GM20431 (cell line): ENCODE data around the gene NXPE1.

ENCODE experiments used
- in situ Hi-C: fragments of 300-500 bp; cut with MseI, MboI; formaldehyde crosslinking; loops from one replicate; pipeline ENCODE4 v1.15.0; 2020; ENCODE audit warnings: low sequenced_read_pairs; ENCODE audit not compliant: unreplicated experiment

Gene NXPE1

DNA sequence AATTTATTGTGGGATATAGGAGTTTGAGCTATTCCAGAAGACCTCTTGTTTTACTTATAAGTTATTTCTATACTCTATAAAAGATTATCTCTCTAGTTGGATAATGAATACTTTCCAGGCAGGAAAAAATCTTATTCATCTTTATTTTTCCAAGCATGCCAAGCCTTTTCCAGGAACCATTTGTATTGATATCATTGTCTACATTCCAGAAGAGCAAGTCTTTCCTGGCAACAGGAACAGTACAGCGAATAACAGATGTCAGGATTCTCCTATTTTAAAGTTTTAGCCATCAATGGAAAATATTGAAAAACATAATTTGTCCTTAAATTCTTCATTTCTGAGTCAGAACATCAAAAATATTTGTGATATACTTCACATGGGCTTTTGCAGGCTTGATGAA lies 5.2 kb upstream of the NXPE1 start:
- in situ Hi-C loops = no loop called here

DNA sequence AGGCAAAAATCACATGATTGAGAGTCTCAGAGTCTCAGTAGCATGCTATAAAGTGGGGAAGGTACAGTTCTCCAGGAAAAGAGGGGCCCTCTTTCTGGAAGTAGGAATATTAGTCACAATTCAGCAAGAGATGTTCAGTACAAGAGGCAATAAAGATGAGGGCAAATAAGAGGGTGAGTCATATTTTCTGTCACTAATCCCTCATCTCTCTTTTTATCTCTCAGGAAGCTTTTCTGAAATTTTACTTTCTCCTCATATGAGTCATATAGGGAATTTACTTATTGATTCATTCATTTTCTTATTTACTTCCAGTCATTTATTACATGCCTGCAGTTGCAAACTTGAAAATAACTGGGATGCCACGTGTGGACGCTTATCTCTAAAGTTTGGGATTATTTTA lies 3.4 kb upstream of the NXPE1 start:
- in situ Hi-C loops = no loop called here

- in situ Hi-C loops = no loop called here
Observed at GRCh38 chr11:114562166-114562916, 2.7 kb upstream of the NXPE1 start.

DNA sequence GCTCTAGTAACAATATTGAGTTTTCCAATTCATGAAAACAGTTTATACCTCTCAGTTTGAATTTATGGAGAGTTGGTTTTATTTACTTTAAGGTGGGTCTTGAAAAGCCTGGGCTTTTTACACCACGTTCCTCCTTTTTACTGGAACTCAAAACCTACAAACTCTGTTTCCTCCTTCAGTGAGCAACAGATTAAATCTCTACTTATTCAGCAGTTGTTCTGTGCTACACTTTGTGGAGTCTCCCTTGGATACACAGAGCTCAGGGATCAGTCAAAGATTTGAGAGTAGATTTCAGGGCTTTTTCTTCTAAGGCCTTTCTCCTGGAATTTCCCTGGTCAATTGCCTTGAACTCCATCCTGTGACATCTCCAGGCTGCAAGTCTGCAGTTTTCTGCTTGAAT lies 3.5 kb downstream of the NXPE1 start:
- in situ Hi-C loops = no loop called here

- in situ Hi-C loops = no loop called here
Observed at GRCh38 chr11:114553642-114554041, 6.0 kb downstream of the NXPE1 start.

- in situ Hi-C loops = no loop called here
Observed at GRCh38 chr11:114551060-114551459, 8.6 kb downstream of the NXPE1 start.

DNA sequence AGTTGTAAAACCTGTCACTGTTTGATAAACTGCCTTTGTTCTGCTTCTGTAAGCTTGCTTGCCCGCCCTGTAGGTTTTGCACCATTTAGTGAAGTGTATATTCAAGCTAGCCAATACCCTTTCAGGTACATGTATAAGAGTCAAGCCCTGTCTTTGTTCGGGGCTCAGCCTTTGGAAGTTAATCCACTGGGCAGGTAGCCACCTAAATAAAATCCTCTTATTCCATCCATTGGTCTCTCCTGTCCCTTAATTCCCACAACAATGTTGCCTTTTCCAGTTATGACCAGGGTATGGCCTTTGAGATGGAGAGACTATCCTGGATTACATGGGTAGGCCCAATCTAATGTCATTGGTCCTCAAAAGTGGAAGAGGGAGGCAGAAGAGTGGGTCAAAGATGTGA lies 34.0 kb downstream of the NXPE1 start:
- in situ Hi-C loops = no loop called here

- in situ Hi-C loops = no loop called here
Observed at GRCh38 chr11:114524122-114524521, 35.6 kb downstream of the NXPE1 start.

DNA sequence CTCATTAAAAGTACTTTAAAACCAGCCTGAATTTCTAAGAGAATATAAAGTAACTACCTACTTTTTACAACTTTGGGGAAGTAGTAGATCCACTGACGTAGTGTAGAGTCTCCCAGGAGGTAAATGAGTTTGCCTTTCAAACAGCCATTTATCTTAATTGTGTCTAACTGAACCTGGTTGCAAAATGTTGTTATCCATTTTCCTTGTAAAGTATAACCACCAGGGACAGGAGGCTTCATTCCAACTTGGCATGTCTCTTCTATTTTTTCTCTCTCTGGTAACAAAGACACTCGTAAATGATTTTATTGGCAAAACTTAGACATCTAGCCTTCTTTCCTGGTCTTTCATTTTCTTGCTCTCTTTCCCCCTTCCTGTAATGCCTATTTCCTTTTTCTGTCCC lies 36.9 kb downstream of the NXPE1 start:
- in situ Hi-C loops = no loop called here

DNA sequence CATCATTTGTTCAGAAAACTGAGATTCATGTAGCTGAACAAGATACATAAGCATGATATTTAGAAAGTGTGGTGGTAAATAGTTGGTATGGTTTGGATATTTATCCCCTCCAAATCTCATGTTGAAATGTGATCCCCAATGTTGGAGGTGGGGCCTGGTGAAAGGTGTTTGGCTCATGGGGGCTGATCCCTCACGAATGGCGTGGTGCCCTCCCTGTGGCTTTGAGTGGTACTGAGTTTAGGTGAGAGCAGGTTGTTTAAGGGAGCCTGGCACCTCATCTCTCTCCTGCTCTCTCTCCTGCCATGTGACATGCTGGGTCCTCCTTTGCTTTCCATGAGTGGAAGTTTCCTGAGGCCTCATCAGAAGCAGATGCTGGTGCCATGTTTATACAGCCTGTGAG lies 48.1 kb downstream of the NXPE1 start:
- in situ Hi-C loops = no loop called here

DNA sequence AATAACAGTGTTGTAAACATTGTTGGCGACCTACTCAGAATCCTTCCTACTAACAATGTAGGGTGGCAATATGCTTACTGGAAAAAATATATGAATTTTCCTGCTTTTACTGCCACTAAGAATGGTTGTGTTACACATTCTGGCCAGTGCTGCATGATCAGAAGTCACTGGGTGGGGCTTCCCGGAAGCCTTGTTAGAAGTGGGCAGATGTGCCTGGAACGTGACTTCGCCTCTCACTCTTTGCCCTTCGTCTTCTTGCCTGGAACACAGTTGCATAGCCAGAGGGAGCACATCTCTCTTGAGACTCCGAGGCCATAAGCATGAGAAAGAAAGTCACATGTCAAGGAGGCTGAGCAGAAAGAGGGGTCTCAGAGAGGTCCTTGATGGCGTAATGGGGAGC lies 48.6 kb downstream of the NXPE1 start:
- in situ Hi-C loops = no loop called here

GRCh38 chr11:114501901-114502300 lies 57.8 kb downstream of the NXPE1 start:
- in situ Hi-C loops = no loop called here

DNA sequence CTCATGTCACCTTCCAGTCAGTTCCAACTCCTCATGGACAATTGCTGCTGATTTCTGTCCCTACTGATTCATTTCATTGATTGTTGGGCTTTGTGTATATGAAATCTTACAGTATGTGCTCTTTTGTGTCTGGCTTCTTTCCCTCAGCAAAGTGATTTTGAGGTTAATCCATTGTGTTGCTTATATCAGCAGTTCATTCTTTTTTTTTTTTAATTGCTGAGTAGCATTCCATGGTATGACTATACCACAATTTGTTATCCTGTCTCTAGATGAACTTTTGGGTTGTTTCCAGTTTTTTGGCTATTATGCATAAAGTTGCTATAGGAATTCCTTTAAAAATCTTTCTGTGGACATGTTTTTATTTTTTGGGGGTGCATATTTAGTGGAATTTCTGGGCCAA lies 59.9 kb downstream of the NXPE1 start:
- in situ Hi-C loops = no loop called here

GRCh38 chr11:114496915-114497314 lies 62.8 kb downstream of the NXPE1 start:
- in situ Hi-C loops = no loop called here

- in situ Hi-C loops = no loop called here
Observed at GRCh38 chr11:114483929-114484328, 75.8 kb downstream of the NXPE1 start.

- in situ Hi-C loops = no loop called here
Observed at GRCh38 chr11:114482114-114482513, 77.6 kb downstream of the NXPE1 start.

DNA sequence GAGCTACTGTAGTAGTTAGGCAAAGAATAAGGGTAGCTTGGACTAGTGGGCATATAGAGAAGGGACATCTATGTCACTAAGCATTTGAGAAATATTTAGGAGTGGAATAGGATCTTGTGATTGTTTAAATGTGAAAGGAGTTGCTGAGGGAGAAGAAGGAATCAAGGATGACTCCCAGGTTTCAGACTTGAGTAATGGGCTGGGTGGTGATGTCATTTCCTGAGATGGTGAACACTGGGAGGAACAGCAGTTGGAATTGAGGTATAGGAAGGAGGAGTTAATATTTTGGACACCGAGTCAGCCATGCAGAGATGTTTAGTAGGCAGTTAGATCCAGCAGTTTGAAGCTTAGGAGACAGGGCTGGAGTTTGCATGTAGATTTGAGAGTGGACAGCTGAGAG lies 80.3 kb downstream of the NXPE1 start:
- in situ Hi-C loops = no loop called here

GRCh38 chr11:114478768-114479167 lies 80.9 kb downstream of the NXPE1 start:
- in situ Hi-C loops = no loop called here

DNA sequence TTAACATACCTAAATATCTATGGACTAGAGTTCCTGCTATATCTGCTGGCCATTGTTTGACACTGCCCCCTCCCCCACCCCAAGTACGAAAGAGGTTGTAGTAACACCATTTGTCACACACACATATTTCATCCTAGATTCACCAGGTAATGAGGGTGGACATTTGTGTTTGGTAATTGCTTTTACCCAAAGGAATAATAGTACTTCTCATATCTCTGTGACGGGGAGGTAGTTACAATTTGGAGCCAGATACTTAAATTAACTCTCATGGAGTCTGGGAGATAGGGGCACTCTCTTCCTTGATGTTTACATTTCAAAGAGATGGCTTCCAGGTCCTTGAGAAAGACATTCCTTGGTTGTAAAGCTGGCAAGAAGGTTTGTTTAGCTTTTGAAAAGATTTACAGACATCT lies 81.7 kb downstream of the NXPE1 start:
- in situ Hi-C loops = no loop called here

DNA sequence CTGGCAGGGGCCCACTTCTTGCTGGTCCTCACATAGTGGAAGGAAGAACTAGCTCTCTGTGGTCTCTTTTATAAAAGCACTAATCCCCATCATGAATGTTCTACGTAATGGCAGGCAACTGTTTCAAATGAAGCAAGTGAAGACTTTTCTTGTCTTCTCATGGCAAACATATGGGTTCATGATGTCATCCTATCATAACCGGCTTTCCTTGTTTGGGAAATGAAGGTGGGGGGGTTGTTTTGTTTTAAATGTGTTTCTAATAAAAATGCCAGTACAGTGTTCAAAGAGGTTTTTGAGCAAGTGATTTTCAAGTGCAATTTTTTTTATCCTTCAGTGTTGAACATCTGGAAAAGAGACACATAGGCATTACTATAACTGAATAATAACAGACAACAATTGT lies 87.0 kb downstream of the NXPE1 start:
- in situ Hi-C loops = no loop called here
